GM23248 (cell line): ENCODE data around the gene C4A.

ENCODE experiments used
- EZH2 ChIP-seq: fragments of 200-600 bp; sonication (generic); IDR thresholded peaks from 2 replicates; pipeline ENCODE4 v1.6.1; 2018; ENCODE audit warnings: antibody characterized with exemption, mild to moderate bottlenecking; ENCODE audit not compliant: insufficient read depth, poor library complexity, severe bottlenecking
- EZH2phosphoT487 ChIP-seq: fragments of 200-600 bp; sonication (generic); IDR thresholded peaks from 2 replicates; pipeline ENCODE4 v1.6.1; 2018; ENCODE audit warnings: antibody characterized with exemption, moderate library complexity, mild to moderate bottlenecking, low read depth; ENCODE audit not compliant: insufficient read depth

GRCh38 chr6:31963921-31964320, 17.9 kb upstream of the C4A start:
- TF ChIP-seq EZH2 (no peak), EZH2phosphoT487 (no peak)
